ENCODE data around the gene GNA15.

DNA sequence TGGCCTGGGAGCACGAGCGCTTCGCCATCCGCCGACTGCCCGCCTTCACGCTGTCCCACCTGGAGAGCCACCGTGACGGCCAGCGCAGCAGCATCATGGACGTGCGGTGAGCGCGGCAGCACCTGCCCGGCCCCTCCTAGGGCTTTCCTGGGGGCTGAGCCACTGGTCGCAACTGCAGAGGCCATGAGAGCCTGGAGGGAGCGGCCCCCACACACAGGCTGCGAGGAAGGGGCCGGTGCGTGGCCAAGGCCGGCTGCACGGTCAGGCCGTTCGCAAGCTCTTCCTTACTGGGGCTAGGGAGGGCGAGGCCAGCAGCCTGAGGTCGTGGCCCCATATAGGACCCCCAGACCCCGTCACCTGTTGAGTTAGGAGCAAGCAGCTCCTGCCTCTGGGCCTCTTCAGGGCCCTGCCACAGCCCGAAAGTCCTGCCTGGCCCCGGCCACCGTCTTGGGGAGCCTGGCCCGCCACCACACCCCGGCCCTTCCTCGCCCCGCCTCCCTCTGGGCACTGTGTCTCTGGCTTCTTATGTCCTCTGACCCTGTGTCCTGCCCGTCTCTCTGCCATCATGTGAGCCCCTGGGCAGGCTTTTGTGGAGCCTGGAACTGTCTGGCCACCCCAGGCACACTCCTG, 68.9 kb downstream of the GNA15 start:
- TF ChIP-seq TAF1 (IDR thresholded peaks at IDR 0.05; ENCODE audit: low read depth, low read length) (no peak), POLR2A (IDR thresholded peaks at IDR 0.05; ENCODE audit: low read depth, low read length) (no peak), POLR2AphosphoS5 (IDR thresholded peaks at IDR 0.05; ENCODE audit: low read depth, low read length) (no peak), PAX5 (IDR thresholded peaks at IDR 0.05; ENCODE audit: insufficient read depth, low read length, severe bottlenecking) (no peak), SPI1 (IDR thresholded peaks at IDR 0.05; ENCODE audit: low read depth, low read length) (no peak)
